ENCODE data around the gene SIM2. TPM values are rescaled to one million over a fixed set of nuclear protein-coding genes. Genes with fewer than 3 reads are reported as not detected.
"Not testable (repeated sequence)": the region's sequence is repeated elsewhere in the genome, so short reads cannot be mapped to it uniquely, and the experiment has no call there.

The SIM2 gene
- total RNA-seq (2014; rRNA removed; shearing (Covaris generic)), result 1.6 and 2.3 TPM in 2 replicates

GRCh38 chr21:36698981-36699545 is at the start of gene SIM2:
SIM2 (plus strand) TSS chr21:36699115; CDS start chr21:36699747, 632 bp downstream.
- peak; percentile 49 for DNase-seq (ENCODE audit: low spot score)

DNA sequence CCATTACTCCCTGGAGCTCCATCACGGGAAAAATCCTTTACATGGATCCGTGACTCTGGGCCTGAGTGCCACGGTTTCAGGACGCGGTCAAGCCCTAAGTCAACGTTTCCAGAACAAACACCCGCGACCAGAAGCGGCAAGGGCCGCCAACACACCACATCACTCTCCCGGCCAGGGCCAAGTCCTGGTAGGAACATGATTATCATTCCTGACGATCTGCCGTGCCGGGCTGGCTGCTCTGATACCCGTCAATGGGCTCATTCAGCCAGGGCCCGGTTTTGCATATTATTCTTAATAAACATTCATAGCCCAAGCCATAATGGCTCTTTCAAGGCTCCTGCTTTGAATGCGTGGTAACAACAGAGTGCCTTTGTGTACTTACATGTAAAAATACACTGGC is 44.6 kb upstream of the SIM2 start:
- no peak for DNase-seq (ENCODE audit: low spot score)

GRCh38 chr21:36654796-36655325 is 44.1 kb upstream of the SIM2 start:
- no peak for DNase-seq (ENCODE audit: low spot score)

DNA sequence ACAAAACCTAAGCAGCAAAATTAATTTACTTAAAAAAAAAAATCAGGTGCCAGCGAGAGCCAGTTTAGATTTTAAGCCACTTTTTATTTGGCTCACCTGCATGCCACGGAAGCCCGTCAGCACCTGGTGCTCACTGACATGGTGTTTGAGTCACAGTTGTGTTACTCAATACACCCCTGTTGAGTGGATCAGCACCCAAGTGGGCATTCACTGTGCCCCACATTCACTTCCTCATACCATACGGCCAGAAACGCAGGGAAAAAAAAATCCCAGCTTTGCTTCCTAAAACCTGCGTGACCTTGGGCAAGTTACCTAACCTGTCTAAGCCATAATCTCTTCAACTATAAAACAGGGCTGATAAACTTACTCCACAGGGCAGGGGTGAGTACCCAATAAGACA is 42.8 kb upstream of the SIM2 start:
- no peak for DNase-seq (ENCODE audit: low spot score)

DNA sequence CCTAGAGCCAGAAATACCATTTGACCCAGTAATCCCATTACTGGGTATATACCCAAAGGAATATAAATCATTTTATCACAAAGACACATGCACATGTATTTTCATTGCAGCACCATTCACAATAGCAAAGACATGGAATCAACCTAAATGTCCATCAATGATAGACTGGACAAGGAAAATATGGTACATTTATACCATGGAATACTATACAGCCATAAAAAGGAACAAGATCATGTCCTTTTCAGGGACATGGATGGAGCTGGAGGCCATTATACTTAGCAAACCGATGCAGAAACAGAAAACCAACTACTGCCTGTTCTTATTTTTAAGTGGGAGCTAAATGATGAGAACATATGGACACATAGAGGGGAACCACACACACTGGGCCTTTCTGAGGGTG is 41.6 kb upstream of the SIM2 start:
- DNase-seq (ENCODE audit: low spot score), result not testable (repeated sequence)

DNA sequence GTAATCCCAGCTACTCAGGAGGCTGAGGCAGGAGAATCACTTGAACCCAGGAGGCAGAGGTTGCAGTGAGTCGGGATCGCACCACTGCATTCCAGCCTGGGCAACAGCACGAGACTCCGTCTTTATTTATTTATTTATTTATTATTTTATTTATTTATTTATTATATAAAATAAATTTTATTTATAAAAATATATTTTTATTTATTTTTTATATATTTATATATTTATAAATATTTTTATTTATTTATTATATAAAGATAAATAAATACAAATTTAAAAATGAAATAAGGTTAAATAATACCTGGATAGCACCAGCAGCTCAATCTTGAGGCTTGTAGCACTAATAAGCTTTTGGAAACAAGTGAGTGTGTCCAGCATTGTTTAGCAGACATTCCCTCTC is 40.9 kb upstream of the SIM2 start:
- no peak for DNase-seq (ENCODE audit: low spot score)

DNA sequence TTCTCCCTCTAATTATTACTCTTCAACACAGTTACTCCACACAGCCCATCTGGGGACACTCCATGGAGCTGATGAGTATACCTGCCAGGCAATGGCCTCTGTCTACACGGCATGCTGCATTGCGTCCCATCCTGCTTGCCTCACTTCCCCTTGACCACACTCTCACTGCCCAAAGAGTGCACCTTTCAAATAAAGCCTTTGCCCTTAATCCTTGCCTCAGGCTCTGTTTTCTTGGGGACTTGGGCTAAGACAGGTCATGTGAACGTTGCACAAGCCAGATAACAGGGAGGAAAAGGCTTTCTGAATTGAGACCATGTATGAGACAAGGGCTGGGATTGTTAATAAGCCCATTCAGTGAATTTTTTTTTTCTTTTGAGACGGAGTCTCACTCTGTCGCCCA is 40.0 kb upstream of the SIM2 start:
- DNase-seq (ENCODE audit: low spot score), result no peak

DNA sequence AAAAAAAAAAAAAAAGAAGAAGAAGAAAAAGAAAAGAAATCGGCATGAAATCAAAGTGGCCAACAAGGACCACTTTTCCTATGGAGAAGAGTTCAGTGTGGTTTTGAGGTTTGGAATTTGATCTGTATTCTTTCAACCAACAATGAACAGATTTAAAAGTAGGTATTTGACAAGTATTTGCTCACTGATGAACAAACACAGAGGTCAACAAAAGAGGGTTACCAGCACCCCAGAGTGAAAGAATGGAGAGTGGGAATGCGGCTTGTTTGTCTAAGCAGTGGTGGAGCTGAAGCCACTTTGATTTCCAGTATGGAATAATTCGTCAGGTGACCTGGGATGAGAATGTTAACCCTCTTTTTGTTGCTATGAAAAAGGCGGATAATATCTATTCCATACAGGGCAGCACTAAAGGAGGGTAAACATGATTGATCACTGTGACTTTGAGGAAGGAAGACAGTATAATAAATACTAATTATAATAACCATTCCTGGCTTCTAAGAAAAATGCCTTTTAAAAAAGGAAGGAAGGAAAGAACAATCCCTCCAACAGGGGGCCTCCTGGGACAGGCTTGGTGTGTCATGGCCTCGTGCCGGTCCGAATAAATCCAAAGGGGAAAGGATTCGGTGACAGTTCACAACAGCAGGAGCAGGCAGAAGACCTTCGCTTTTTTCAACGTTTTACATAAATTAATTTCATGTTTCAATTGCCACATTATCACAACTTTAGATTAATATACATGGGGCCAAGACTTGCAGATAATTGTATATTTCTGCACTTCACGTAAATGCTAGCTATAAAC is 37.2 kb upstream of the SIM2 start:
- no peak for DNase-seq (ENCODE audit: low spot score)

DNA sequence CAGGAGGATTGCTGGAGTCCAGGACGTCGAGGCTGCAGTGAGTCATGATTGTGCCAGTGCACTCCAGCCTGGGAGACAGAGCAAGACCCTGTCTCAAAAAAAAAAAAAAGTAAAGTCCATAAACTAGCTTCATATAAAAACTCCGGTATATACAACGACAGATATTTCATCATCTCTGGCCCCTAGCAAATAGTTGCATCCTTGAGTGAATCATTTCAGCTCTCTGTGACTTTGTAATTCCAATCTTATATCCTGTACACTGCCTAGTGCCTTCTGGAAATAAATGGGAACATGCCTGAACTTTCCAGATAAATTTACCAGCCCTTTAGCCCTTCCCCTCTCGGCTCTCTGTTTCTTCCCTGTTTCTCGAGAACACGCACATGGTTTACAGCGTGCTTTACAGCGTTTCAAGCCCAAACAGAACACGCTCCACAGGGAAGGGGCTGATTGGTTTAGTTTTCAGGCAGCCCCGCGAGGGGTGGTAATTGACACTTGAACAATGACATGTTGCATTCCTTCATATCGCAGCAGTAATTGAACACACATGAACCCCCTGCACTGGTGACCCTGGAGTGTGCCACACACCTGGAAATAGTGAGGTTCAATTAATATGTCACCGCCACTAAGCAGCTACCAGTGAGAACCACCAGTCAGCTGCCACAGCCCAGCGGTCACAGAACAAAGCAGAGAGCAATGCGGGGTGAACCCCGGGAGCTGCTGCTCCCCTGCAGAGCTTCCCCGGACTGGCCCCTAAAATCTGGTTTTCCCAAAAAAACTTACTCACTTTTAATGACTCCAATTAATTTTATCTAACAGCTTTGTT is 35.7 kb upstream of the SIM2 start:
- DNase-seq (ENCODE audit: low spot score), result no peak

DNA sequence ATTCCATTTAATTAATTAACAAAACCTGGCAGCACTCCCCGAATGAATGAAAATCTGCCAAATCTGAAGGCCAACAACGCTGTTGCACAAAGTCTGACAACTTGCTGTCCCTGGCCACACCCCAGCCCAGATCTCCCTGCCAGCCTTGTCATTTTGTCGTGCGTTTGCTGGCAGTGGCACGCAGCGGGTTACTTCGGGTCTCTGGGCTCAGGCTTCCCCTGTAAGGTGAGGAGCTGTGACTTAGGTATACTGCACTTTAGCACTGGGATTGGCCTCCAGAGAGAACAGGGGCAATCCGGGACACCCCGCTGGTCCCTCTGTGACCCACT is 34.3 kb upstream of the SIM2 start:
- no peak for DNase-seq (ENCODE audit: low spot score)

DNA sequence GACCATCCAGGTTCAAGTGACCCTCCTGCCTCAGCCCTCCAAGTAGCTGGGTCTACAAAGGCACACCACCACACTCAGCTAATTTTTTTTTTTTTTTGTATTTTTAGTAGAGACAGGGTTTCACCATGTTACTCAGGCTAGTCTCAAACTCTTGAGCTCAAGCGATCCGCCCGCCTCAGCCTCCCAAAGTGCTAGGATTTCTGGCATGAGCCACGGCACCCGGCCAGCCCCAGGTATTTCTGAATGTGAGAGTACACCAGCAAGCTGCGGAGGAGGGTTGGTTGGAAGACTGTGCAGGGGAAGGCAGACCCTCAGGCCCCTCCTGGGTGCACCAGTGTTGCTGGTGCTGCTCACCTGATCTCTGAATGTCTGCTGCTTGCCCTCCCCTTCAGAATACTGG is 33.1 kb upstream of the SIM2 start:
- no peak for DNase-seq (ENCODE audit: low spot score)

DNA sequence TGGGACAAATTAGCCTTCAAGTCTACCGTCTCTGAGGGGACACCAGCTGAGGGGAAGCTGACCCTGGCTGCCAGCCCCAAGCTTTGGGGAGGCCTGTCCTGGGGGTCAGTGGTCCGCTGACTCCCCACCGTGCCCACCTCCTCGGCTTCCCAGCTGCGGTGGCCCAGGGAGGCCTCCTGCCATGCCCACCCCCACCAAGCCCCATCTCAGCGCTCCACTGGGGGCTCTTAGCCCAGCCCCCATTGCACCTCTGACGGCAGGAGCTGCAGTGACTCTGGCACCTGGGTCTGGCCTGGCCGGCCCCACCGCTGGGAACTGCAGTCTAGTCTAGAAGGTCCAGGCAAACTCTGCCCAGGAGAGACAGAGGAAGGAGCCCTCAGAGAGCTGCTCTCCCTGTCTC is 30.2 kb upstream of the SIM2 start:
- DNase-seq (ENCODE audit: low spot score), result no peak

DNA sequence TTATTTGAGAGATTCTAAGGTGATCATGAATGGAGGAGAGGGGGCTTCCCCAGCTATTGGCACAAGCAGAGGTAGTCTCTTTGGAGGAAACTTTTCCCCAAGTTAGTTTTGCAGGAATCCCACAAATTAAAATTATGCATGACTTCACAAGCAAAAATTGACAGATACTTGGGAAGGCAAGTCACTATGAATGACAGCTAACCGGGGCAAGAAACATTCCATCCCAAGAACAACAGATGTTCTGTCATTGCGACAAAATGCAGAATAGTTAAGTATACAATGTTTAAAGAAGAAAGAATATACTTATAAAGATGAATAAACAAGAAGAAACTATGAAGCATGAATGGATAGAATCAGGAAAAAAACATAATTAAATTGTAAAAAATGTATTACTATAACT is 27.1 kb upstream of the SIM2 start:
- no peak for DNase-seq (ENCODE audit: low spot score)

DNA sequence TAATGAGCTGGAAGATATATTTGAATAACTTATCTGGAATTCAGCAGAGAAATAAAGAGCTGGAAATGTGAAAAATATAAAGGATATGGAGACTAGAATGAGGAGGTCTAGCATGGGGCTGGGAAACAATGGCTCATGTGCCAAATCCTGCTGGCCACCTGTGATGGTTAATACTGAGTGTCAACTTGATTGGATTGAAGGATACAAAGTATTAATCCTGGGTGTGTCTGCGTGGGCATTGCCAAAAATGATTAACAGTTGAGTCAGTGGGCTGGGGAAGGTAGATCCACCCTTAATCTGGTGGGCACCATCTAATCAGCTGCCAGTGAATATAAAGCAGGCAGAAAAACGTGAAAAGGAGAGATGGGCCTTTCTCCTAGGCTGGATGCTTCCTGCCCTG is 26.6 kb upstream of the SIM2 start:
- DNase-seq (ENCODE audit: low spot score), result not testable (repeated sequence)

GRCh38 chr21:36672737-36673136 is 26.2 kb upstream of the SIM2 start:
- no peak for DNase-seq (ENCODE audit: low spot score)

DNA sequence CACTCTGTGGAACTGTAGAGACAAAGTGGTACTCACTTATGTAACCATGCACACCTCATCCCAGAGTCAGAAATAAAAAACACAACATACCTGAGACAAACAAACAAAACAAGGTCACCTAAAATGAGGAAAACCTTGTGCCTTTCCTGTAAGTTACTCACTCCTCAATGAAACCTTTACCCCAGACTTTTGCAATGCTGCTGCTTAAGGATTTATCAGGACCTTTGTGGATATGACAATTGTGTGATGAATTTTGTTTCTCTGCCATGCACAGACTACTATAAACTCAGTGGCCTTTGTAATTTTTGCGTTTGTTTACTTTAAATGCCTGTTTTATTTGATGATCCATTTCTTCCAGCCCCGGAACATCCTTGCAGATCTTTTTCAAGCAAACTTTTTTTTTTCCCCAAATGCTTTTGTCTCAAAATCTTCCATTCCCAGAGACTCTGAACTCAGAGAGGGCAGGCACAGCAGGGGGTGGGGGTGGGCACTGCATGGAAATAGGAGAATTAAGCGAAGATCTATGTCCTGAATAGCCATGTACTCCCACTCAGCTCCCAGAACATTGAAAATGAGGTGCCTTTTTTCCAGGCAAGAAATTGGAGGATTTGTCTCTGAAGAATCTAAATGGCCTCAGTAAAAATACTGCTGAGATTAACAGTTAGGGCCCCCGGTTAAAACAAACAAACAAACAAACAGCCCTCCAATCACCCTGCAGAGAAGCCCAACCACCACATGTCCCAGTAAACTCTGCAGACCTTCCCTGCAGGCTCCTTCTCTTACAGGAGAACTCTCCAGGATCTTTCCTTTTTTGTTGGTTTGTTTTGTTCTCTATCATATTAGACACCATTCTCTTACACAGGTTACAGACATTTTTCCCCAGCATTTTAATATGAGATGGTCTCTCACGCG is 22.6 kb upstream of the SIM2 start:
- no peak for DNase-seq (ENCODE audit: low spot score)

GRCh38 chr21:36677443-36677842 is 21.5 kb upstream of the SIM2 start:
- DNase-seq (ENCODE audit: low spot score), result no peak

GRCh38 chr21:36678538-36678937 is 20.4 kb upstream of the SIM2 start:
- no peak for DNase-seq (ENCODE audit: low spot score)

DNA sequence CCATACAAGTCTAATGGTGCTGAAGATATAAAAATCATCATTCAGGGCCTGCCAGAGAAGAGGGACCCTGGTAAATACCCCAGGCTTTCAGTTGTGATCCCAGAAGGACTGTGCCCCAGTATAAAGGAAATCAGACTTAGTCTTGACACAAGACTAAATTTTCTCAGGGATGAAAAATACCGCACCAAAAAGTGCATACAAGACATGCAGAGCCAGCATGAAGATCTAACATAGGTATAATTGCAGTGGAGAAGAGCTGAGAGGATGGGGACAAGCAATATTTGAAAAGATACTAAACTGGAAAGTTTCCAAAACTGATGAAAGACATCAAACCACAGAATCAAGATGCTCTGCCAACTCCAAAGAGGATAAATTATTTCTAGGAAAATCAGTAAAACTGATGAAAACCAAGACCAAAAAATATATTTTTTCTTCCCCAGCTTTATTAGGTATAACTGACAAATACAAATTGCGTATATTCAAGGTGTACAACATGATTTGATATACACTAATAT is 17.7 kb upstream of the SIM2 start:
- no peak for DNase-seq (ENCODE audit: low spot score)

DNA sequence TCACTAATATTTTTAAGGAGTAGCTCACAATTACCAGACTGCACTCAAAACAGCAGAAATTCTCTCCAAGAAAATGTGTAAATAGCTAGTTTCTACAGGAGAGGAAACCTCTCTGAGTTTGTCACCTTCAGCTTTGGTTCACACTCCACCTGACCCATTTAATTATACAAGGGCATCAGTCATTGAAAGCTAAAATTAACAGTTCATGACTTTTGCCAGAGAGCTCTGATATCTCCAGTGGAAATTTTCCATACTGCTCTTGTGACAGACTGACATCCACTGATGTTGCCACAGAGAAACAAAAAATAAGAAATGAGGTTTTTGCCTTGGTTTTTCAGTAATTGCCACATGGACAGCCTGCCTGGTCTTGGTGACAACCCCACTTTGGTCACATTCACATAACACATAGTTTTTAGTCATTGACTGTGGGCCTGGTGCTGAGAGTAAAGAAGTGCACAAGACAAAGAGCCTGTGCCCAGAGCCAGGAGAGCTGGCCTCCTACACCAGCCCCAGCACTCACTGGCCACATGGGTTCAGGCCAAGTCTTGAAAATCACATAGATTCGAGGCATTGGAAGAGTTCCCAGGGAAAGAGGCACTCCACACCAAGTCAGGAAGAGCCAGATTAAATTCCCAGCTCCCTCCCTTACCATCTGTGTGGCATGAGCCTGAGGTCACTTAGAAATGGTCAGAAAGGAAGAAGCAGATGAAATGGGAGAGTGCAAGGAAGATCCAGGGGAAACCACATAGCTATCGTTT is 13.8 kb upstream of the SIM2 start:
- DNase-seq (ENCODE audit: low spot score), result peak; percentile 46

GRCh38 chr21:36686955-36687354 is 12.0 kb upstream of the SIM2 start:
- no peak for DNase-seq (ENCODE audit: low spot score)
